A673 (cell line): ENCODE measurements around the gene THUMPD3. TPM values are rescaled to one million over a fixed set of nuclear protein-coding genes. Genes with fewer than 3 reads are reported as not detected.

Experiments
- BruUV-seq: library from RNA; stranded (reverse); fragments of 400-500 nt; replicated peaks from 2 replicates; lab custom pipeline; 2021; lab: Mats Ljungman, UMichigan
- CTCF ChIA-PET: fragments of 300-600 bp; sonication (Branson Sonifier 250); formaldehyde crosslinking; loops from one replicate; lab custom pipeline; 2022; ENCODE audit warnings: antibody characterized with exemption; lab: Charles Lee
- POLR2A ChIA-PET: fragments of 300-600 bp; sonication (Branson Sonifier 250); formaldehyde crosslinking; loops from one replicate; lab custom pipeline; 2022; ENCODE audit warnings: antibody characterized with exemption; ENCODE audit not compliant: low non-redundant PET; lab: Charles Lee
- DNase-seq: peaks from one replicate; pipeline ENCODE4 v3.0.0-alpha.2; 2015; ENCODE audit warnings: low spot score
- H3K27ac ChIP-seq: fragments of 200-600 bp; sonication (generic); 2 replicates; pipeline ENCODE4 v1.5.1; 2016; ENCODE audit warnings: mixed run types, low read depth, mild to moderate bottlenecking, mixed read lengths, antibody characterized with exemption, low read length; ENCODE audit not compliant: poor library complexity, severe bottlenecking
- H3K27me3 ChIP-seq: fragments of 200-600 bp; sonication (generic); replicated peaks from 2 replicates; pipeline ENCODE4 v1.6.1; 2017; ENCODE audit warnings: mixed run types, low read depth, mild to moderate bottlenecking, mixed read lengths, antibody characterized with exemption, low read length; ENCODE audit not compliant: insufficient read depth, poor library complexity
- H3K36me3 ChIP-seq: fragments of 200-600 bp; sonication (generic); 2 replicates; pipeline ENCODE4 v1.6.1; 2016; ENCODE audit warnings: mixed run types, mild to moderate bottlenecking, mixed read lengths, antibody characterized with exemption, low read length; ENCODE audit not compliant: insufficient read depth, poor library complexity, severe bottlenecking
- H3K4me1 ChIP-seq: fragments of 200-600 bp; sonication (generic); 2 replicates; pipeline ENCODE4 v1.6.1; 2017; ENCODE audit warnings: mixed run types, mild to moderate bottlenecking, mixed read lengths, antibody characterized with exemption, low read length; ENCODE audit not compliant: insufficient read depth, poor library complexity, severe bottlenecking
- H3K4me3 ChIP-seq: fragments of 200-600 bp; sonication (generic); 2 replicates; pipeline ENCODE4 v1.5.1; 2016; ENCODE audit warnings: low read depth, mixed run types, mild to moderate bottlenecking, mixed read lengths, low read length; ENCODE audit not compliant: poor library complexity, severe bottlenecking
- H3K9me3 ChIP-seq: fragments of 200-600 bp; sonication (generic); 2 replicates; pipeline ENCODE4 v1.6.1; 2016; ENCODE audit warnings: mixed run types, low read depth, mild to moderate bottlenecking, mixed read lengths, antibody characterized with exemption, low read length; ENCODE audit not compliant: poor library complexity, severe bottlenecking
- EZH2 ChIP-seq: fragments of 200-600 bp; sonication (generic); IDR thresholded peaks from 2 replicates; pipeline ENCODE4 v1.6.1; 2017; ENCODE audit warnings: borderline replicate concordance, low read depth, mild to moderate bottlenecking, mixed read lengths, antibody characterized with exemption, low read length; ENCODE audit not compliant: poor library complexity, severe bottlenecking
- intact Hi-C: fragments of 100-400 bp; cut with micrococcal nuclease; formaldehyde crosslinking; loops from one replicate; pipeline ENCODE4 v1.10.0; 2022; ENCODE audit not compliant: unreplicated experiment
- total RNA-seq: library from RNA; stranded (reverse); gene quantifications from 2 replicates; pipeline ENCODE4 v1.2.3, GENCODE V29; 2021
- TF ChIP-seq, protein P1 (sequence below): fragments of 300-800, 200-600 bp; sonication (generic); conservative IDR thresholded peaks from 2 replicates; pipeline ENCODE4 v1.5.1; 2017; ENCODE audit warnings: low read depth, mild to moderate bottlenecking, antibody characterized with exemption, low read length, moderate library complexity, mixed read lengths

Gene THUMPD3
- total RNA-seq, 1 experiment from 2014 or later = 84.6 TPM

DNA sequence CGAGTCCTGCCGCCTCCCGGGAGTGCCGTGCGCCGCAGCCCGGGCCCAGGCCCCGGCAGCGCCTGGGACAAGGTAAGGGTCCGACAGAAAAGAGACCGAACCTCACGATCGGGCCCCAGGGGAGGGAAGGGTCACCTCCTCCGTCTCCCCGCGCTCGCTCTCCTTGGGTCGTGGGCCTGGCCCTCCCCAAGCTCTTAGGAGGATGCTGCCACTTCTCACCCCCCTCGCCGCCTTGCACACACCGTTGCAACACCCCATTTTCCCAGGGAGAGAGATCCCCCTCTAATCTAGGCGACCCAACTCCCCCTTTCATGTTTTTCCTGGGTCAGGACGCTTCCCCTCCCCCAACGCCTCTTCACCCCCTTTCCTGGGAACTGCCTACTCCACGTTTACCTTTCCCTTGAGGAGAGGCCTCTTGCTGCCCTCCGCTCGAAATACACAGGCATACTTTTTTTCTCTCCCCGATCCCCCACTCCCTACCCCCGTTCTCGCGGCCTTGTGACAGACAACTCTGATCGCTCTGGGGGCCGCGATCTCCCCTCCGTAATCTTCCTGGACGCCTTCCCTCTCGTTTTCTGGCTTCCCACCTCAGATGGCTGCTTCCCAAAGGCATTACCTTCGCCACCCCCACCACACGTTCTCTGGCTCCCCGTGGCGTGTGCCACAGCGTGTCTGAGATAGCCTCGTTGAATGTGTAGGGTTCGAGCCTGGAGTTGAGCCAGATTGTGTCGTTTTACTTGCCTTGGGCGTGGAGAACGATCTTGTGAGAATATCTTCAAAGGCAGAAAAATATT, 35.2 kb downstream of the THUMPD3 start:
- H3K9me3 ChIP-seq = no peaks in the 10 kb centered on the region
- peak overlapping the region; percentile 70 for H3K4me3 ChIP-seq
- no TSS peak for BruUV-seq
- intact Hi-C loops = loop anchor here (2.0 kb wide), 3 partner anchors 25 to 395 kb away; partner anchors contain the start of genes ARPC4, TADA3 and THUMPD3
- H3K36me3 ChIP-seq = peaks cover 21% of the 10 kb centered on the region
- no peaks in the 10 kb centered on the region for H3K27me3 ChIP-seq
- ChIA-PET CTCF (interaction anchor here (1.3 kb wide), 1 partner anchor 26 kb away, joined by 3 read pairs; no protein-coding TSS in a partner anchor), POLR2A (interaction anchor here (0.6 to 0.8 kb wide), 4 partner anchors 22 to 620 kb away, joined by 3 to 5 read pairs (median 4); partner anchors contain the start of gene THUMPD3)
- TF ChIP-seq, protein P1, sequence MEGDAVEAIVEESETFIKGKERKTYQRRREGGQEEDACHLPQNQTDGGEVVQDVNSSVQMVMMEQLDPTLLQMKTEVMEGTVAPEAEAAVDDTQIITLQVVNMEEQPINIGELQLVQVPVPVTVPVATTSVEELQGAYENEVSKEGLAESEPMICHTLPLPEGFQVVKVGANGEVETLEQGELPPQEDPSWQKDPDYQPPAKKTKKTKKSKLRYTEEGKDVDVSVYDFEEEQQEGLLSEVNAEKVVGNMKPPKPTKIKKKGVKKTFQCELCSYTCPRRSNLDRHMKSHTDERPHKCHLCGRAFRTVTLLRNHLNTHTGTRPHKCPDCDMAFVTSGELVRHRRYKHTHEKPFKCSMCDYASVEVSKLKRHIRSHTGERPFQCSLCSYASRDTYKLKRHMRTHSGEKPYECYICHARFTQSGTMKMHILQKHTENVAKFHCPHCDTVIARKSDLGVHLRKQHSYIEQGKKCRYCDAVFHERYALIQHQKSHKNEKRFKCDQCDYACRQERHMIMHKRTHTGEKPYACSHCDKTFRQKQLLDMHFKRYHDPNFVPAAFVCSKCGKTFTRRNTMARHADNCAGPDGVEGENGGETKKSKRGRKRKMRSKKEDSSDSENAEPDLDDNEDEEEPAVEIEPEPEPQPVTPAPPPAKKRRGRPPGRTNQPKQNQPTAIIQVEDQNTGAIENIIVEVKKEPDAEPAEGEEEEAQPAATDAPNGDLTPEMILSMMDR = no peak
- TF ChIP-seq EZH2 = no peak
- peak overlapping the region; percentile 97 for H3K27ac ChIP-seq
- peaks cover 52% of the 10 kb centered on the region for H3K4me1 ChIP-seq
- peak; percentile 72 for DNase-seq

DNA sequence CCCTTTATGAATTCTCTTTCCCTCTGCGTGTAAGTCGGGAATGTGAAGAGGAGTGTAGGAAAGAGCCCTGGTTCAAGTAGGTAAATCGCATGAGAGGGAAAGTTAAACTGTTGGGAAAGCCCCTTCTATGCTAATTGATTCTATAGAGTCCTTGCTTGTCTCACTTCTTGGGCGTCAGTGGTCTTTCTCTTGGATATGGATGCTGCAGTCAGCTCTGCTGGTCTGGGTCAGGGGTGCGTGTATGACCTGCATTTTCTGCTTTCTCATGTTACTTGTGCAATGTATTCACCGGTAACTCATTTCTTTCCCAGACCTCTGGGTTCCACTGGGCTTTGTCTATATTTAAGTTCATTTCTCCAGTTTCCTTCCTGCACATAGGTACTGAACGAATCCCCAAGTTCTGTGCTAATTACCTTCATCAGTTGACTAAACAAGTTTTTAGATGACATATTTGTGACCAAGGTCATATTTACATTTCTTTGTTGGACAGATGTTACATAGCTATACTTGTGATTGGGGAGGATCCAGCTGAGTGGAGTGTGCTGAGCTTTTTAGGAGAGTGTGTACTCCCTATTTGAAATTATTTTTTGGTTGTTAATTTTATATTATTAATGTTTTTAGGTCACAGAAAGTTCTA, 36.0 kb downstream of the THUMPD3 start:
- H3K4me1 ChIP-seq = peaks cover 59% of the 10 kb centered on the region
- ChIA-PET POLR2A (no interaction called here), CTCF (interaction anchor here (1.3 kb wide), 1 partner anchor 25 kb away, joined by 3 read pairs; no protein-coding TSS in a partner anchor)
- TF ChIP-seq EZH2 = no peak
- TF ChIP-seq, protein P1 = no peak
- H3K27ac ChIP-seq = peak overlapping the region; percentile 97
- H3K36me3 ChIP-seq = peaks cover 13% of the 10 kb centered on the region
- TSS peak; percentile 37 for BruUV-seq
- DNase-seq = no peak
- intact Hi-C loops = no loop called here
- no peaks in the 10 kb centered on the region for H3K9me3 ChIP-seq
- no peaks in the 10 kb centered on the region for H3K27me3 ChIP-seq
- peak overlapping the region; percentile 70 for H3K4me3 ChIP-seq

DNA sequence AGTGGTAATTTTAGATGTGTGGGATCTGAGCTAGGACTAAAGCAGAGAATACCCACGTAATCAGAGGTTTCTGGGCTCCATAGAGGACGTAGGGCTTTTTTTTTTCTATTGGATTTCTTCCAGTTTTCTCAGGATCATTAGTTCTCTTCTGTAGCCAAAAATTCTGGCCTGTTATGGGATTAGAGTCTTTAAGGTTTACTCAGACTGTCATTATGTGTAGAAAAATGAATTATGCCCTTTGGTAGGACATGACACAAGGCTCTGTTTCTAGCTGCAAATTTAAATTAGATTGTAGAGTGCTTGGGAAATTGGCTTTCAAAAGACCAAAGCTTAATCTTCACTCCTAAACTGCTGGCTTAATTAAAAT, 36.5 kb downstream of the THUMPD3 start:
- TF ChIP-seq, protein P1 = no peak
- no peak for TF ChIP-seq EZH2
- POLR2A ChIA-PET = no interaction called here
- Histone ChIP-seq H3K27ac (peak overlapping the region; percentile 97), H3K4me3 (peak overlapping the region; percentile 70), H3K4me1 (peaks cover 59% of the 10 kb centered on the region), H3K27me3 (no peaks in the 10 kb centered on the region), H3K9me3 (no peaks in the 10 kb centered on the region), H3K36me3 (peaks cover 8% of the 10 kb centered on the region)
- no TSS peak for BruUV-seq
- CTCF ChIA-PET = interaction anchor here (1.3 kb wide), 1 partner anchor 24 kb away, joined by 3 read pairs; no protein-coding TSS in a partner anchor
- intact Hi-C loops = no loop called here
- DNase-seq = peak; percentile 28
